GM18520 (cell line): Measurements from ENCODE around the gene MTM1.

Experiments
- ATAC-seq: cut with Tn5 transposase; IDR thresholded peaks from one replicate; pipeline ENCODE4 v1.9.1; 2021; ENCODE audit not compliant: unreplicated experiment

Gene MTM1

DNA sequence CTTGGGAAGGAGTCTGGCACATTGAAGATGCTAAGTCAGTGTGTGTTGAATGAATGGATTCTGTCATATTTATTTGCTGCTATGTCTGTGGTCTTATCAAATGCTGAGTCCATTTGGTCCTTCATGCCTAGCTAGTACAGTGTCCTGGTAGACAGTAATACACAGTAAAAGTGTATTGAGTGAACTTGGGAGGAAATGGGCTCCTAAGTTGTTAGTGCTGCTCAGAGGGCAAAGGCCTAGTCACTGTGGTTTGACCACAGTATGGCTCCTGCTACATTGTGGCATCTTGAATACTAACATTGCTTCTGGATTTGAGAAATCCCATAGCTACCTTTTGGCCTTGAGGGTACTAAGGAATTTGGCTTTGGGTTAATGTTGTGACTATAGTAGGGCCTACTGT, 33.9 kb downstream of the MTM1 start:
- ATAC-seq: no peak

DNA sequence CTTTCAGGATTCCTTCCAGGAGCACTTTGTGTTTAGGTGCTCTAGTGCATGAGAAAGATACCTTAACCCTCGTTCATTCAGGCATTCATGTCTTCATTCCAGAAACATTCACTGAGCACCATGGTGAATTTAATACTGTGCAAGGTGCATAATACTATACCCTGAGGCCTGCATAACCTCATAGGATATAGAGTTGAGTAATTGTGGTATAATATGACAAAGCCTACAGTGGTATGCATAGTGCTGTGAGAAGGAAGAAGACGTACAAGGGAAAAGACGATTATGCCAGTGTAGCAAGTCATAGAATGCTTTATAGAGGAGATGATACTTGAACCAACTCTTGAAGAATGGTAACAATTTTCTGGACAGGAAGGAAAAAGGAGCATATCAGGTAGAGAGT, 34.3 kb downstream of the MTM1 start:
- no peak for ATAC-seq

DNA sequence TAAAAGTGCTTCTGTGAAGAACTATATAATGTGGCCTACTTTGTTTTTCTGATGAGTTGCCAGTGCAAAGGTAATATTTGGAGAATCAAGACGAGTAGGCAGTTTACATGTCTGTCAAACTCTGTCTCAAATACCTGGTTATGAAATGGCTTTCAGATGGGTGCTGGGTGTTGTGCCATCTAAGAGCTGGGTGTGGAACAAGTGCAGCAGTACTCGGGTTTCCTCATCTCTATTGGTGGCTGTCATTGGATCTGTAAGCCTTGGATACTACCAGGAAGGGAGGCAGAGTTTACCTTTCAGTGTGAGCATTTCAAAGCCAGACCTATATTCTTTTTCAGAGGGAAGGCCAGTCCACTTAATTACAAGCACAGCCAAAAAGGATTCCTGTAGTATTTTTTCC, 37.2 kb downstream of the MTM1 start:
- ATAC-seq: no peak

DNA sequence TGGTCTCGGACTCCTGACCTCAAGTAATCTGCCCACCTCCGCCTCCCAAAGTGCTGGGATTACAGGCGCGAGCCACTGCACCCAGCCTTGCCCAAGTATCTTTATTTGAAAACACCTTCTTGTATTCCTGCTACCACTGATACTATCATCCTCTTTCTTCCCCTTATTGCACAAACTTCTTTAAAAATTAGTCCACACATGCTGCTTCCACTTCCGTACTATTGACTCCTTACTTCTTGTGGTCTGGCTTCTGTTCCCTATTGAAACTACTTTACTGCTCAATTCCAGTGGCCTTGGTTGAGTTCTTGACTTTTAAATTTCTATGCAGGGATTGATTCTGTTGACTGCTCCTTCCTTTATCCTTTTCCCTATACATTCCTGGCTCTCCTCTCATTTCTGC, 38.8 kb downstream of the MTM1 start:
- no peak for ATAC-seq

DNA sequence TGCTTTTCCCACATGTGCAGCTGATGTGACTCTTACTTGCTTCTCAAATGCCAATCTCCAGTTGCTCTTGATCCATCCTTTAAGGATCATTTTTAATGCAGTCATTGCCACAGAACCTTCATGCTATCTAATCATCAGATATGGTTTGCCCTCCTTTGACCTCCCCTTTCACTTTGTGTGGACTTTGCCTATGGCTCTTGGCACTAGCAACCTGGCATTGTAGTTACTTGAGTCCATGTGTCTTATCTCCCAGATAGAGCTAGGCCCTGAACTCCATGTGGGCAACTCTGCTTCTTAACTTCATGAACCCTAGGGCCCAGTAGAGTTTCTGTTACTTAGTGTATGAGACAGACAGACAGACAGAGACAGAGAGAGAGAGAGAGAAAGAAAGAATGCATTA, 41.6 kb downstream of the MTM1 start:
- ATAC-seq: no peak

GRCh38 chrX:150610446-150610845, 42.0 kb downstream of the MTM1 start:
- ATAC-seq: no peak

DNA sequence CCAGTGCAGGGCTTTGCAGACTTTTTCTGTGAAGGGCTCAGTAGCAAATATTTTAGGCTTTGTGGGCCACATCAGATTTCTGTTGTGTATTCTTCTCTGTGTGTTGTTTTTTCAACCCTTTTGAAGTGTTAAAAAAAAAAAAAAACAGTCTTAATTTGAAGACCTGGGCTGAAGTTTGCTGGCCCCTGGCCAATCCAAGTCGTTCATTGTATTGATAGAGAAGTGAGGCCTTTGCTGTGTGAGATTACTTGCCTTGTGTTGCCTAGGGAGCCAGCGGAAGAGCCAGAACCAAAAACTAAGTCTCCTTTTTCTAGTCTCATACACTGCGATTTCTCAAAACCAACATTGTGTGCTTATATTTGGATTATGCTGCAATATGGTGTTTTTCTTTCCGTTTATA, 46.9 kb downstream of the MTM1 start:
- no peak for ATAC-seq

GRCh38 chrX:150616179-150616862, 47.9 kb downstream of the MTM1 start:
- ATAC-seq: no peak

DNA sequence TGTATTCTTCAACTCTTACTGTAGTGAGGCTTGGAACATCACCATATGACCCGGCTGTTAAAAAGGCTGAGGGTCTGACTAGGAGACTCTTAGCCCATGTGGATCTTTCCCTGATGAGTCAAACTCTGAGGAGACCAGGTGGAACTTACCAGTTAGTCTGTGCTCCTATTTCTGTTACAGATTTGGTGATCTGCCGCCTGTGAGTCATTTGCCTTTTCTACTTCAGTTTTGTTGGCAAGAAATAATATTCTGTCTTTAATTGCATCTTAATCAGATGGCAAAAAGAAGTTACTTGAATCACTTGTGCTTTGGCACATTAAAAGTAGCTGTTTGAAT, 48.4 kb downstream of the MTM1 start:
- ATAC-seq: no peak

- ATAC-seq: no peak
These were observed 53.2 kb downstream of the MTM1 start for GRCh38 chrX:150621652-150622051.

- ATAC-seq: no peak
These were observed 55.2 kb downstream of the MTM1 start for GRCh38 chrX:150623583-150623982.

DNA sequence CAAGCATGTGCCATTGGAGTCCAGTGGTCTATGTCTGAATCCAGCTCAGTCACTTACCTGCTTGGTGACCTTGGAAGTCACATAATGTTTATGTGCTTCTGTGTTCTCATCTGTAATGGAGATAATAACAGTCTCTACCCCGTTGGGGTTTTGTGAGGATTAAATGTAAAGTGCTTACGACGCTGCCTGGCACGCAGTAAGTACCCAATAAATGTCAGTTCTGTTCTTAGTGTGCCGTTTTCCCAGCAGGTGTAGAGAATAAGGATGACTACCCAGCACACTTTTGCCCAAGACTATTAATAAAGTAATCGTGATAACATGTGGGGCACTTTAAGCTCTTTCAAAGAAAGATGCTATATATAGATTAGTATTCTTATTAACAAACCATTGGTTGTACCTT, 56.7 kb downstream of the MTM1 start:
- ATAC-seq: no peak

DNA sequence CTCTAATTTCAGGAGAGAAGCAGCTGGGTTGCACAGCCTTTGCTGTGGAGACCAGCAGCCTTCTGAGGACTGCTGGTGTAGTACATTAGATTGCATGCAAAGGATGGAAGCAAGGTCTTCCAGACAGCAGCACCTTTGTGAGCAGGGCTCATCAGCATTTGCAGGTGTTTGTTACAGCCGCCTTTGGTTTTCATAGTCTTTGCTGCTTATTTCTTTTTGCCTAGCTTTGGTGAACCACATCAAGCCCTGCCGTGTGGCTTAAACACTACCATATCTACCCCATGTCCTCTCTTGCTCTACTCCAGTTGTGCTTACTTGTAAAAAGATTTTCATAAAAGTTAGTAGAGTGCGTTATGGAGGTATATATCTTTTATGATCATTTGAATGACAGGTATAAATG, 57.5 kb downstream of the MTM1 start:
- no peak for ATAC-seq

GRCh38 chrX:150627957-150628356, 59.5 kb downstream of the MTM1 start:
- no peak for ATAC-seq

DNA sequence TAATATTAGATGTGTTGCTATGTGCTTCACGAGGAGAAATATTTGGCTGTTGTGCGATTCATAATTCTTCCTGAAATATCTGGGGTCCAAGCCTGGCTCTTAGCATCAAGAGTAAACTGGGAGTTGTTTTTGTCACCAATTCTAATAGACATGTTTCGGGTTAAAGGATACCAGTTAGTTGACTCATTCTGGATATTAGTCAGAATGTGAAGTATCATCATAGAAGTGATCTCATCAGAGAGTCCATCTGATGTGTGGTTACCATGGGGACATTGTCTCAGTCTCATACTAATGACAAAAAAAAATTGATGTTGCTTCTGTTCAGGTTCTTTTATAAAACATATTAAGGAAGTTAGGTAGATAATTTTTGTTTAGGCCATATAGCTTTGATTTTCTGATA, 67.5 kb downstream of the MTM1 start:
- ATAC-seq: peak; percentile 91

GRCh38 chrX:150642423-150642822, 74.0 kb downstream of the MTM1 start:
- ATAC-seq: no peak

GRCh38 chrX:150643271-150643670, 74.8 kb downstream of the MTM1 start:
- ATAC-seq: no peak

GRCh38 chrX:150643958-150644357, 75.5 kb downstream of the MTM1 start:
- no peak for ATAC-seq

- no peak for ATAC-seq
These were observed 76.0 kb downstream of the MTM1 start for GRCh38 chrX:150644422-150644821.

GRCh38 chrX:150647331-150647730, 78.9 kb downstream of the MTM1 start:
- ATAC-seq: no peak

DNA sequence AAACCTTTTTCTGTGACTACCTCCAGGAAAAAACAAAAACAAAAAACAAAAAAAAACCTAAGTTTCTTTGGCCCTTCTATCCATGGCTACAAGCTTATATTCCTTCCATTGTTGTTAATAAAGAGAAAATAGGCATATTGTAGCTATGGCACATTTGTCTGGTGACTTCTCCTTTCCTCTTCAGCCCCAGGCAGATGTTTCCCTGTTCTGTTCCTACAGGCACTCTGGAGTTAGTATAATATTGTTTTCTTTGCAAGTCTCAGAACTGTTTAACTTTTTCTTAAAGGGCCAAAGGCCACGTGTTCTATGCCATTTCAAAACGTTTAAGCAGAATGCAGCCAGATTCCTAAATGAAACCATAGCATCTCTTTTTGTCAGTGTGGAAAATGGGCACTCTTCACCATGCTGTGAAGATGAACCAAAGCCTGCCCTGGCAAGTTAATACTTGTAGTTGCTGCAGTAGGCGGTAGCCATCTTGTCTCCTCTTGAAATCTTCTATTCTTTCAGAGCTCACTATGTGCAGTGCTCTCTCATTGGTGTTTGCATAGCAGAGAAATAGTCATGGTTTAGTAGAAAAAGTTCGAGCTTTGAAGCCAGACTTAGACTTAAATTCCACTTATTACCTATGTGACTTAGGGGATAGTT, 80.0 kb downstream of the MTM1 start:
- no peak for ATAC-seq

GRCh38 chrX:150649096-150649870, 80.9 kb downstream of the MTM1 start:
- ATAC-seq: no peak
